Glutamatergic neuron (in vitro differentiated cells): ENCODE results near the gene PARS2. TPM values are rescaled to one million over a fixed set of nuclear protein-coding genes. Genes with fewer than 3 reads are reported as not detected.

Experiments
- DNase-seq: peaks from one replicate; pipeline ENCODE4 v3.0.0; 2022
- H3K27ac Mint-ChIP-seq: one replicate; pipeline ENCODE4 v1.8.0; 2020; ENCODE audit warnings: mild to moderate bottlenecking, mixed read lengths, inconsistent platforms; ENCODE audit not compliant: unreplicated experiment
- H3K27me3 Mint-ChIP-seq: one replicate; pipeline ENCODE4 v1.8.0; 2020; ENCODE audit warnings: mild to moderate bottlenecking, moderate library complexity, mixed read lengths, inconsistent platforms; ENCODE audit not compliant: unreplicated experiment
- H3K36me3 Mint-ChIP-seq: one replicate; pipeline ENCODE4 v1.8.0; 2020; ENCODE audit warnings: mild to moderate bottlenecking, mixed read lengths, inconsistent platforms; ENCODE audit not compliant: unreplicated experiment
- H3K4me1 Mint-ChIP-seq: one replicate; pipeline ENCODE4 v1.8.0; 2020; ENCODE audit warnings: mild to moderate bottlenecking, low read depth, mixed read lengths, inconsistent platforms; ENCODE audit not compliant: unreplicated experiment
- H3K4me3 Mint-ChIP-seq: one replicate; pipeline ENCODE4 v1.8.0; 2020; ENCODE audit warnings: mild to moderate bottlenecking, mixed read lengths, inconsistent platforms; ENCODE audit not compliant: unreplicated experiment
- H3K9me3 Mint-ChIP-seq: one replicate; pipeline ENCODE4 v1.8.0; 2020; ENCODE audit warnings: mild to moderate bottlenecking, moderate library complexity, mixed read lengths, inconsistent platforms; ENCODE audit not compliant: unreplicated experiment
- CTCF ChIP-seq: fragments of 200-600 bp; sonication (generic); IDR thresholded peaks from one replicate; pipeline ENCODE4 v1.5.0; 2021; ENCODE audit not compliant: partially characterized antibody, unreplicated experiment
- total RNA-seq: library from RNA; stranded (reverse); fragmentation: NEBNext Ultra II Directional; extraction: Animal tissue kit (Norgen Biotek cat#: 25700); gene quantifications from one replicate; pipeline ENCODE4 v1.2.1, GENCODE V29; 2021; ENCODE audit not compliant: unreplicated experiment

The PARS2 gene
- total RNA-seq, 1 donor from 2014 or later, result 4.2 TPM

- peaks cover 7% of the 10 kb centered on the region for H3K27me3 Mint-ChIP-seq
- H3K4me3 Mint-ChIP-seq, result peak within 1 kb of the TSS; percentile 88
- no peaks in the 10 kb centered on the region for H3K9me3 Mint-ChIP-seq
- peak; percentile 88 for DNase-seq
- TF ChIP-seq CTCF, result no peak
- peaks cover 7% of the 10 kb centered on the region for H3K4me1 Mint-ChIP-seq
- no peak within 1 kb of the TSS for H3K27ac Mint-ChIP-seq
- H3K36me3 Mint-ChIP-seq, result no peaks in the 10 kb centered on the region
These were observed 48.6 kb downstream of the PARS2 start, which contains the start of gene TTC4 for GRCh38 chr1:54715493-54716298. TSS of gene TTC4 (plus strand) at chr1:54715861. CDS start at chr1:54715909, 48 bp downstream.

GRCh38 chr1:54714881-54715492, 49.3 kb downstream of the PARS2 start:
- Mint-ChIP-seq H3K9me3 (no peaks in the 10 kb centered on the region), H3K27ac (no peak overlapping the region), H3K4me3 (peak overlapping the region; percentile 88), H3K4me1 (peaks cover 7% of the 10 kb centered on the region), H3K36me3 (no peaks in the 10 kb centered on the region), H3K27me3 (peaks cover 7% of the 10 kb centered on the region)
- TF ChIP-seq CTCF, result no peak
- DNase-seq, result no peak

GRCh38 chr1:54711536-54711935, 52.8 kb downstream of the PARS2 start:
- Mint-ChIP-seq H3K4me3 (no peak overlapping the region), H3K27ac (no peak overlapping the region), H3K27me3 (peaks cover 10% of the 10 kb centered on the region), H3K4me1 (peaks cover 7% of the 10 kb centered on the region), H3K9me3 (no peaks in the 10 kb centered on the region), H3K36me3 (no peaks in the 10 kb centered on the region)
- no peak for DNase-seq
- TF ChIP-seq CTCF, result no peak

GRCh38 chr1:54710841-54711240, 53.5 kb downstream of the PARS2 start:
- H3K4me3 Mint-ChIP-seq, result no peak overlapping the region
- H3K27ac Mint-ChIP-seq, result no peak overlapping the region
- TF ChIP-seq CTCF, result no peak
- peaks cover 12% of the 10 kb centered on the region for H3K27me3 Mint-ChIP-seq
- H3K9me3 Mint-ChIP-seq, result no peaks in the 10 kb centered on the region
- H3K36me3 Mint-ChIP-seq, result no peaks in the 10 kb centered on the region
- peaks cover 7% of the 10 kb centered on the region for H3K4me1 Mint-ChIP-seq
- no peak for DNase-seq

GRCh38 chr1:54710434-54710833, 53.9 kb downstream of the PARS2 start:
- peaks cover 7% of the 10 kb centered on the region for H3K4me1 Mint-ChIP-seq
- no peaks in the 10 kb centered on the region for H3K9me3 Mint-ChIP-seq
- H3K27ac Mint-ChIP-seq, result no peak overlapping the region
- H3K4me3 Mint-ChIP-seq, result no peak overlapping the region
- H3K27me3 Mint-ChIP-seq, result peaks cover 12% of the 10 kb centered on the region
- no peak for DNase-seq
- H3K36me3 Mint-ChIP-seq, result no peaks in the 10 kb centered on the region
- no peak for TF ChIP-seq CTCF
